ENCODE measurements around the gene RXFP4.
"Not testable (repeated sequence)": the region's sequence is repeated elsewhere in the genome, so short reads cannot be mapped to it uniquely, and the experiment has no call there.

The RXFP4 gene

GRCh38 chr1:155979597-155980343 is 38.3 kb downstream of the RXFP4 start:
- peak; percentile 91 for DNase-seq

- DNase-seq: peak; percentile 46
These were observed 40.0 kb downstream of the RXFP4 start for GRCh38 chr1:155981266-155982088.

GRCh38 chr1:155982106-155982505 is 40.7 kb downstream of the RXFP4 start:
- DNase-seq: no peak

GRCh38 chr1:155983191-155984024 is 42.0 kb downstream of the RXFP4 start:
- DNase-seq: peak; percentile 76

- no peak for DNase-seq
These were observed 42.9 kb downstream of the RXFP4 start for GRCh38 chr1:155984341-155984740.

GRCh38 chr1:155984903-155985645 is 43.6 kb downstream of the RXFP4 start:
- DNase-seq: not testable (repeated sequence)

- DNase-seq: peak; percentile 81
These were observed 48.0 kb downstream of the RXFP4 start for GRCh38 chr1:155989242-155990004.

GRCh38 chr1:155990005-155990739 is 48.7 kb downstream of the RXFP4 start:
- no peak for DNase-seq
